IMR-90 (cell line): ENCODE data around the gene FARS2.

ENCODE experiments used
- BHLHE40 ChIP-seq: fragments of 150-350 bp; IDR thresholded peaks from 2 replicates; pipeline ENCODE4 v1.6.1; 2016; ENCODE audit warnings: mild to moderate bottlenecking, low read depth, low read length
- CEBPB ChIP-seq: IDR thresholded peaks from 2 replicates; pipeline ENCODE4 v1.6.1; 2012; ENCODE audit warnings: low read depth, low read length, improper control_type of control experiment
- CTCF ChIP-seq: conservative IDR thresholded peaks from 2 replicates; pipeline ENCODE4 v1.5.1; 2012; ENCODE audit warnings: mild to moderate bottlenecking, low read depth, low read length, improper control_type of control experiment
- ELK1 ChIP-seq: fragments of 150-350 bp; IDR thresholded peaks from 2 replicates; pipeline ENCODE4 v1.6.1; 2016; ENCODE audit warnings: low read depth, mild to moderate bottlenecking, low read length, moderate library complexity, borderline replicate concordance
- MAFK ChIP-seq: IDR thresholded peaks from 2 replicates; pipeline ENCODE4 v1.6.1; 2012; ENCODE audit warnings: low read depth, low read length, improper control_type of control experiment
- MAZ ChIP-seq: IDR thresholded peaks from 2 replicates; pipeline ENCODE4 v1.6.1; 2012; ENCODE audit warnings: low read depth, mild to moderate bottlenecking, low read length, improper control_type of control experiment, moderate library complexity, borderline replicate concordance
- MXI1 ChIP-seq: IDR thresholded peaks from 2 replicates; pipeline ENCODE4 v1.6.1; 2012; ENCODE audit warnings: low read depth, mild to moderate bottlenecking, low read length, moderate library complexity, borderline replicate concordance
- POLR2A ChIP-seq: IDR thresholded peaks from 2 replicates; pipeline ENCODE4 v1.6.1; 2012; ENCODE audit warnings: mild to moderate bottlenecking, low read depth, low read length
- RCOR1 ChIP-seq: IDR thresholded peaks from 2 replicates; pipeline ENCODE4 v1.6.1; 2012; ENCODE audit warnings: mild to moderate bottlenecking, low read length, improper control_type of control experiment; ENCODE audit not compliant: insufficient replicate concordance
- RFX5 ChIP-seq: IDR thresholded peaks from 2 replicates; pipeline ENCODE4 v1.8.0; 2012; ENCODE audit warnings: low read depth, mild to moderate bottlenecking, low read length, moderate library complexity

GRCh38 chr6:5308066-5308465 is 46.8 kb downstream of the FARS2 start:
- TF ChIP-seq MAFK (no peak), POLR2A (no peak), MXI1 (no peak), ELK1 (no peak), CTCF (no peak), CEBPB (no peak), MAZ (no peak), BHLHE40 (no peak), RCOR1 (no peak), RFX5 (no peak)
